Endothelial cell of umbilical vein (primary cell): ENCODE results near the gene SCIN. TPM values are rescaled to one million over a fixed set of nuclear protein-coding genes. Genes with fewer than 3 reads are reported as not detected.

Source experiments
- BruUV-seq: library from RNA; stranded (reverse); fragments of 400-500 nt; replicated peaks from 2 replicates; lab custom pipeline; 2021; lab: Mats Ljungman, UMichigan
- CTCF ChIA-PET: fragments of 300-600, 350-600 bp; sonication (Branson Sonifier 250); formaldehyde crosslinking; loops from one replicate; lab custom pipeline; 2021; ENCODE audit warnings: antibody characterized with exemption, inconsistent platforms; lab: Charles Lee
- POLR2A ChIA-PET: fragments of 300-600, 350-600 bp; sonication (Branson Sonifier 250); formaldehyde crosslinking; loops from one replicate; lab custom pipeline; 2021; ENCODE audit warnings: antibody characterized with exemption, inconsistent platforms; lab: Charles Lee
- DNase-seq: peaks from one replicate; pipeline ENCODE4 v3.0.0-alpha.2; 2011; ENCODE audit warnings: low read depth, low spot score
- FAIRE-seq: peaks from 2 replicates; lab custom pipeline; 2011; peaks lifted over from hg19 to GRCh38; lab: Jason Lieb, UNC
- H2AFZ ChIP-seq: 2 replicates; pipeline ENCODE4 v1.6.0; 2012; ENCODE audit warnings: low read depth, low read length, control low read depth, inconsistent platforms
- H3K27ac ChIP-seq: 2 replicates; pipeline ENCODE4 v1.5.1; 2011; ENCODE audit warnings: low read depth, mild to moderate bottlenecking, control low read depth, low read length, moderate library complexity; ENCODE audit not compliant: insufficient read depth
- H3K27me3 ChIP-seq, 2 experiments: 2 replicates each; pipeline versions ENCODE4 v1.6.0 to v1.6.1; 2011; ENCODE audit warnings: low read length in 2 of 2, mixed read lengths in 1 of 2; ENCODE audit not compliant: control insufficient read depth in 2 of 2, insufficient read depth in 2 of 2
- H3K36me3 ChIP-seq, 2 experiments: 2 replicates in 1 of 2; 3 replicates in 1 of 2; pipeline ENCODE4 v1.5.1; 2011; ENCODE audit warnings: low read length in 2 of 2, mild to moderate bottlenecking in 1 of 2, moderate library complexity in 1 of 2; ENCODE audit not compliant: control insufficient read depth in 2 of 2, insufficient read depth in 2 of 2; ENCODE audit errors: extremely low read depth in 1 of 2
- H3K4me1 ChIP-seq: 3 replicates; pipeline ENCODE4 v1.5.1; 2011; ENCODE audit warnings: mild to moderate bottlenecking, low read length; ENCODE audit not compliant: control insufficient read depth, insufficient read depth; ENCODE audit errors: extremely low read depth
- H3K4me2 ChIP-seq: 2 replicates; pipeline ENCODE4 v1.6.1; 2011; ENCODE audit warnings: low read length, control low read depth, mixed read lengths; ENCODE audit not compliant: insufficient read depth
- H3K4me3 ChIP-seq, 3 experiments: fragments of 200-600 bp in 1 of 3; sonication (generic), shearing (Covaris generic) in 1 of 3; replicated peaks in 1 of 3; 2 replicates each; pipeline ENCODE4 v1.5.1; 2011 to 2016; ENCODE audit warnings: control low read depth in 3 of 3, low read length in 3 of 3, mild to moderate bottlenecking in 2 of 3, inconsistent platforms in 1 of 3, low read depth in 1 of 3, moderate library complexity in 1 of 3; ENCODE audit not compliant: insufficient read depth in 1 of 3
- H3K79me2 ChIP-seq: 2 replicates; pipeline ENCODE4 v1.6.0; 2012; ENCODE audit warnings: low read length, inconsistent platforms; ENCODE audit not compliant: control insufficient read depth, insufficient read depth
- H3K9ac ChIP-seq: replicated peaks from 2 replicates; pipeline ENCODE3; 2011; ENCODE audit warnings: low read length, control low read depth; ENCODE audit not compliant: insufficient read depth; ENCODE audit errors: extremely low read depth
- H3K9me1 ChIP-seq: replicated peaks from 3 replicates; pipeline ENCODE4 v1.6.0; 2011; ENCODE audit warnings: mild to moderate bottlenecking, low read length; ENCODE audit not compliant: control insufficient read depth, insufficient read depth; ENCODE audit errors: extremely low read depth
- H3K9me3 ChIP-seq: replicated peaks from 2 replicates; pipeline ENCODE4 v1.5.1; 2012; ENCODE audit warnings: low read length, inconsistent platforms; ENCODE audit not compliant: control insufficient read depth, insufficient read depth
- H4K20me1 ChIP-seq: replicated peaks from 2 replicates; pipeline ENCODE3; 2011; ENCODE audit warnings: mild to moderate bottlenecking, low read length; ENCODE audit not compliant: control insufficient read depth, insufficient read depth; ENCODE audit errors: extremely low read depth
- CTCF ChIP-seq, 2 donors: IDR thresholded peaks; 1 replicate in 1 of 2; 2 replicates in 1 of 2; pipeline ENCODE4 v1.5.1; 2011; ENCODE audit warnings: low read length in 2 of 2, mild to moderate bottlenecking in 2 of 2, moderate library complexity in 2 of 2, control low read depth in 1 of 2, inconsistent platforms in 1 of 2, low read depth in 1 of 2; ENCODE audit not compliant: insufficient read depth in 1 of 2; ENCODE audit errors: extremely low read depth in 1 of 2
- EZH2 ChIP-seq: IDR thresholded peaks from 2 replicates; pipeline ENCODE4 v1.6.1; 2012; ENCODE audit warnings: borderline replicate concordance, low read depth, mild to moderate bottlenecking, moderate library complexity, low read length, inconsistent platforms; ENCODE audit not compliant: severe bottlenecking
- FOS ChIP-seq: IDR thresholded peaks from 2 replicates; pipeline ENCODE4 v1.6.1; 2011; ENCODE audit warnings: mild to moderate bottlenecking, low read length, moderate library complexity, borderline replicate concordance; ENCODE audit not compliant: insufficient read depth
- MYC ChIP-seq: IDR thresholded peaks from one replicate; pipeline ENCODE4 v1.6.1; 2011; ENCODE audit warnings: mild to moderate bottlenecking, low read depth, low read length
- POLR2AphosphoS5 ChIP-seq: IDR thresholded peaks from 2 replicates; pipeline ENCODE4 v1.6.1; 2012; ENCODE audit warnings: low read depth, mild to moderate bottlenecking, control low read depth, low read length, moderate library complexity; ENCODE audit not compliant: insufficient read depth
- dilution Hi-C: fragments of 300-500 bp; cut with MboI; formaldehyde crosslinking; loops from one replicate; pipeline ENCODE4 v1.15.0; 2019; ENCODE audit warnings: low sequenced_read_pairs; ENCODE audit not compliant: extremely low pct_ligation_motif_present
- intact Hi-C: fragments of 100-400 bp; cut with micrococcal nuclease; formaldehyde crosslinking; loops from one replicate; pipeline ENCODE4 v1.10.0; 2022
- polyA plus RNA-seq, 4 experiments: library from polyadenylated mRNA; depleted of rRNA in 3 of 4; stranded (reverse) in 3 of 4; unstranded in 1 of 4; fragments of >200 nt; gene quantifications; 2 replicates each; pipeline versions ENCODE4 v1.2.1 to v1.2.3, GENCODE V29; 2011 to 2012; ENCODE audit warnings: missing spikeins in 1 of 4
- total RNA-seq: library from RNA; stranded (reverse); gene quantifications from 2 replicates; pipeline ENCODE4 v1.2.3, GENCODE V29; 2021

The SCIN gene
- total and polyA plus RNA-seq, 2 donors (not counting 3 experiments of a cell fraction or from before 2014, with no cell fraction given), result 0.07 to 0.69 TPM

GRCh38 chr7:12683678-12684585 lies 113.4 kb downstream of the SCIN start:
- Histone ChIP-seq H3K4me1 (peaks cover 2% of the 10 kb centered on the region), H3K36me3 (no peaks in the 10 kb centered on the region), H3K9me3 (no peaks in the 10 kb centered on the region), H2AFZ (no peak overlapping the region), H4K20me1 (no peaks in the 10 kb centered on the region), H3K79me2 (peaks cover 11% of the 10 kb centered on the region), H3K4me3 (no peak overlapping the region), H3K27ac (no peak overlapping the region), H3K27me3 (no peaks in the 10 kb centered on the region), H3K4me2 (no peak overlapping the region), H3K9ac (no peak overlapping the region), H3K9me1 (no peaks in the 10 kb centered on the region)
- ChIA-PET CTCF (interaction anchor here (0.6 to 12.2 kb wide), 12 partner anchors 9 to 597 kb away, joined by 3 to 219 read pairs (median 4); no protein-coding TSS in a partner anchor), POLR2A (no interaction called here)
- no peak for FAIRE-seq
- TF ChIP-seq POLR2AphosphoS5 (no peak), EZH2 (no peak), MYC (no peak), FOS (no peak), CTCF (IDR thresholded peaks at IDR 0.05; ENCODE audit: extremely low read depth in 1 of 2, insufficient read depth in 1 of 2, low read depth in 1 of 2, low read length in 2 of 2) (peak; percentile 10 to 13)
- no TSS peak for BruUV-seq
- dilution Hi-C loops, result no loop called here
- intact Hi-C loops, result loop anchor here (1.0 kb wide), 1 partner anchor 495 kb away; no protein-coding TSS in a partner anchor
- peak; percentile 44 for DNase-seq
